A549 (cell line): ENCODE measurements around the gene PCDHGC5. TPM values are rescaled to one million over a fixed set of nuclear protein-coding genes. Genes with fewer than 3 reads are reported as not detected.

ENCODE experiments used
- ATAC-seq, 2 experiments: fragments of 200-7000 bp in 1 of 2; fragments of >200 bp in 1 of 2; cut with Nextera tagmentation in 1 of 2; cut with Tn5 transposase in 1 of 2; 3 replicates each; pipeline versions ENCODE4 v1.8.0 to v1.9.1; 2018 to 2020; ENCODE audit warnings: mild to moderate bottlenecking in 1 of 2, moderate library complexity in 1 of 2
- CTCF ChIA-PET: fragments of 300-600 bp; sonication (Branson Sonifier 250); formaldehyde crosslinking; extraction: SDS; loops from one replicate; lab custom pipeline; 2021; ENCODE audit warnings: antibody characterized with exemption, inconsistent platforms; lab: Yijun Ruan, JAX
- POLR2A ChIA-PET: fragments of 350-600 bp; formaldehyde crosslinking; extraction: SDS; loops from one replicate; lab custom pipeline; 2021; ENCODE audit warnings: antibody characterized with exemption, inconsistent platforms; lab: Yijun Ruan, JAX
- DNase-seq, 2 experiments: peaks; one replicate each; pipeline versions ENCODE4 v3.0.0 to v3.0.0-alpha.2; 2011 to 2016; ENCODE audit warnings: low read depth in 1 of 2, low spot score in 1 of 2
- FAIRE-seq: peaks from 2 replicates; lab custom pipeline; 2011; peaks lifted over from hg19 to GRCh38; lab: Jason Lieb, UNC
- H3K27ac ChIP-seq, 2 experiments: fragments of >200 bp; sonication (Bioruptor Twin); formaldehyde crosslinking; 3 replicates each; pipeline ENCODE4 v1.5.1; 2016 to 2017
- H3K4me1 ChIP-seq: fragments of >200 bp; sonication (Bioruptor Twin); formaldehyde crosslinking; 3 replicates; pipeline ENCODE4 v1.6.1; 2016
- H3K4me2 ChIP-seq: fragments of >200 bp; sonication (Bioruptor Twin); formaldehyde crosslinking; 3 replicates; pipeline ENCODE4 v1.6.1; 2016
- H3K4me3 ChIP-seq: fragments of >200 bp; sonication (Bioruptor Twin); formaldehyde crosslinking; 3 replicates; pipeline ENCODE4 v1.5.1; 2016
- H3K9me3 ChIP-seq: fragments of >200 bp; sonication (Bioruptor Twin); formaldehyde crosslinking; 3 replicates; pipeline ENCODE4 v1.6.1; 2016
- EHF ChIP-seq: fragments of 250-450 bp; sonication (Bioruptor Pico); IDR thresholded peaks from 2 replicates; pipeline ENCODE4 v1.5.0; 2020; ENCODE audit warnings: mild to moderate bottlenecking
- FOSL2 ChIP-seq, 2 experiments: fragments of 450-650 bp in 1 of 2; fragments of >200 bp in 1 of 2; sonication (Bioruptor Twin) in 1 of 2; formaldehyde crosslinking; IDR thresholded peaks; 2 replicates each; pipeline versions ENCODE4 v1.5.0 to v1.6.1; 2016 to 2020; ENCODE audit warnings: mild to moderate bottlenecking in 1 of 2, moderate library complexity in 1 of 2
- HDAC2 ChIP-seq: fragments of 200-600 bp; sonication (generic); IDR thresholded peaks from 2 replicates; pipeline ENCODE4 v1.6.1; 2016
- HEYL ChIP-seq: fragments of 250-450 bp; sonication (Bioruptor Pico); IDR thresholded peaks from 2 replicates; pipeline ENCODE4 v1.8.0; 2021; ENCODE audit warnings: mild to moderate bottlenecking, moderate library complexity
- HOXA7 ChIP-seq: fragments of 250-450 bp; sonication (Bioruptor Pico); IDR thresholded peaks from 2 replicates; pipeline ENCODE4 v1.5.0; 2020; ENCODE audit warnings: mild to moderate bottlenecking, moderate library complexity
- HOXB13 ChIP-seq: fragments of 250-450 bp; sonication (Bioruptor Pico); IDR thresholded peaks from 2 replicates; pipeline ENCODE4 v1.5.0; 2020; ENCODE audit warnings: low read depth, mild to moderate bottlenecking, moderate library complexity
- JUNB ChIP-seq: fragments of >200 bp; sonication (Bioruptor Twin); formaldehyde crosslinking; IDR thresholded peaks from 2 replicates; pipeline ENCODE4 v1.6.1; 2016
- KDM1A ChIP-seq: fragments of 200-600 bp; sonication (generic); IDR thresholded peaks from 2 replicates; pipeline ENCODE4 v1.6.1; 2016; ENCODE audit warnings: low read depth, mild to moderate bottlenecking
- NFE2L2 ChIP-seq: fragments of 150-350 bp; conservative IDR thresholded peaks from 2 replicates; pipeline ENCODE4 v1.6.1; 2014; ENCODE audit warnings: low read length
- RAD21 ChIP-seq, 2 experiments: fragments of >200 bp in 1 of 2; sonication (Bioruptor Twin) in 1 of 2; formaldehyde crosslinking in 1 of 2; IDR thresholded peaks in 1 of 2; conservative IDR thresholded peaks in 1 of 2; 2 replicates in 1 of 2; 3 replicates in 1 of 2; pipeline ENCODE4 v1.6.1; 2012 to 2018; ENCODE audit warnings: inconsistent platforms in 1 of 2
- RCOR1 ChIP-seq: fragments of 150-350 bp; IDR thresholded peaks from 2 replicates; pipeline ENCODE4 v1.6.1; 2014; ENCODE audit warnings: antibody characterized with exemption, low read length, low read depth
- ZNF302 ChIP-seq: fragments of 250-450 bp; sonication (Bioruptor Pico); IDR thresholded peaks from 2 replicates; pipeline ENCODE4 v1.9.0; 2021; ENCODE audit warnings: inconsistent platforms, mild to moderate bottlenecking, moderate library complexity
- ZSCAN20 ChIP-seq: fragments of 250-450 bp; sonication (Bioruptor Pico); IDR thresholded peaks from 2 replicates; pipeline ENCODE4 v1.8.0; 2022; ENCODE audit warnings: mild to moderate bottlenecking, moderate library complexity
- WGBS: methylation state at CpG from one replicate; pipeline ENCODE4 v1.1.6; 2017; ENCODE audit errors: missing lambda C conversion rate; 5-methylcytosine and 5-hydroxymethylcytosine counted together
- polyA plus RNA-seq, 4 experiments: library from polyadenylated mRNA; depleted of rRNA in 3 of 4; stranded (reverse); fragments of >200 nt; fragmentation: RNase III in 1 of 4; extraction: RNeasy Plus Mini Kit Qiagen cat#74134 plus additional on column Dnase treatment in 1 of 4; gene quantifications; 2 replicates in 3 of 4; 3 replicates in 1 of 4; pipeline ENCODE4 v1.2.3, GENCODE V29; 2011 to 2017
- TF ChIP-seq, protein P1 (sequence below): IDR thresholded peaks from 2 replicates; pipeline ENCODE4 v1.6.1; 2012
- TF ChIP-seq, protein P2 (sequence below): fragments of >200 bp; sonication (Bioruptor Twin); formaldehyde crosslinking; IDR thresholded peaks from 3 replicates; pipeline ENCODE4 v1.6.1; 2016
- TF ChIP-seq, protein P3 (sequence below): IDR thresholded peaks from 2 replicates; pipeline ENCODE4 v1.6.1; 2012
- TF ChIP-seq, protein P4 (sequence below): fragments of 450-650 bp; IDR thresholded peaks from 2 replicates; pipeline ENCODE4 v1.6.1; 2014; ENCODE audit warnings: antibody characterized with exemption
- TF ChIP-seq, protein P5 (sequence below): IDR thresholded peaks from 2 replicates; pipeline ENCODE4 v1.6.1; 2012; ENCODE audit warnings: low read depth, borderline replicate concordance
- TF ChIP-seq, protein P6 (sequence below): fragments of 250-450 bp; sonication (Bioruptor Pico); IDR thresholded peaks from 2 replicates; pipeline ENCODE4 v1.5.0; 2021; ENCODE audit warnings: mild to moderate bottlenecking, moderate library complexity, borderline replicate concordance
- TF ChIP-seq, protein P7 (sequence below): fragments of >200 bp; sonication (Bioruptor Twin); formaldehyde crosslinking; IDR thresholded peaks from 2 replicates; pipeline ENCODE4 v1.6.1; 2016

Gene PCDHGC5
- polyA plus RNA-seq, 2 of the 4 experiments (the other 2 are of a cell fraction) = not detected

DNA sequence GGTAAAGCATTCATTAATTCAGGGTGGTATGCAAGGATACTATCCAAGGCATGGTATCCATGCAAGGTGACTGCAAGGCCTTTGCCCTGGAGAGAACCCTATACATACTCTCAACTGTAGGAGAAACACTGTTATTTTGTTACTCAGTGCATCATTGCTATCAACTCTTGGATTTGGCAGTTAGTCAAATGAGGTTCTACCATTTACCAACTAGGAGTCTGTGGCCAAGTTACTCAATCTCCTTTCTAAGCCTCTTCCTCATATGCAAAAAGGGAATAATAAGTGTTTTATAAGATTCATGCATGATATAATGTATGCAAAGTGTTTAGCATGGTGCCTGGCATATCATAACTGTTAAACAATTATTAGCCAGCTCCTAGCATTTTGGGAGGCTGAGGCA lies 9.1 kb upstream of the PCDHGC5 start:
- DNase-seq (no peak), ATAC-seq (no peak), FAIRE-seq (no peak)
- TF ChIP-seq NFE2L2 = no peak
- Histone ChIP-seq H3K9me3 (no peaks in the 10 kb centered on the region; the same call in 2 of the 3 replicates), H3K4me2 (no peak overlapping the region), H3K4me3 (no peak overlapping the region), H3K27ac (no peak overlapping the region), H3K4me1 (no peaks in the 10 kb centered on the region)
- CTCF ChIA-PET = interaction anchor here (1.1 to 1.9 kb wide), 2 partner anchors 32 to 45 kb away, joined by 4 to 5 read pairs; no protein-coding TSS in a partner anchor
- POLR2A ChIA-PET = no interaction called here

DNA sequence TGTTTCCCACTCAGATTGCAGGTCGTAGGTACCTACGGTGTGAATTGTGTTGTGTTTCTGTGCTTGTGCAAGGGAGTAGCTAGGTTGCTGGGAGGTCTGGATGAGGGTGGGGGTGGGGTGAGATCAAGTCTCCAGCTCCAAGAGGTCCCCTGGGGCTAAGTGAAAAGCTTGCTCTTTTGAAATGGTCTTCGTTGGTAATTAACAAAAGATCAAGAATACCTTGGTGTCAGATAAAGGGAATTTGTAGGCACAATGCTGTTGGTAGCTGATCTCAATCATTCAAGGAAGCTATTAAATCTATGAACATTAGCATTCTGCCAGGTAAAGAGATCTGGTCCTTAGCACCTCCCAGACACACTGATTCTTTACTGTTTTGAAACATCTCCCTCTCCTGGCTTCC lies 5.0 kb upstream of the PCDHGC5 start:
- Histone ChIP-seq H3K4me2 (no peak overlapping the region), H3K27ac (no peak overlapping the region), H3K4me1 (no peaks in the 10 kb centered on the region), H3K4me3 (no peak overlapping the region), H3K9me3 (no peaks in the 10 kb centered on the region)
- ATAC-seq (no peak), FAIRE-seq (no peak), DNase-seq (no peak)
- TF ChIP-seq, protein P1, sequence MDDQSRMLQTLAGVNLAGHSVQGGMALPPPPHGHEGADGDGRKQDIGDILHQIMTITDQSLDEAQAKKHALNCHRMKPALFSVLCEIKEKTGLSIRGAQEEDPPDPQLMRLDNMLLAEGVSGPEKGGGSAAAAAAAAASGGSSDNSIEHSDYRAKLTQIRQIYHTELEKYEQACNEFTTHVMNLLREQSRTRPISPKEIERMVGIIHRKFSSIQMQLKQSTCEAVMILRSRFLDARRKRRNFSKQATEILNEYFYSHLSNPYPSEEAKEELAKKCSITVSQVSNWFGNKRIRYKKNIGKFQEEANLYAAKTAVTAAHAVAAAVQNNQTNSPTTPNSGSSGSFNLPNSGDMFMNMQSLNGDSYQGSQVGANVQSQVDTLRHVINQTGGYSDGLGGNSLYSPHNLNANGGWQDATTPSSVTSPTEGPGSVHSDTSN = no peak
- TF ChIP-seq RAD21 (conservative IDR thresholded peaks at IDR 0.05 in 1 of 2, IDR thresholded peaks at IDR 0.05 in 1 of 2) = no peak
- TF ChIP-seq HEYL (CRISPR knock-in tag) = no peak
- TF ChIP-seq HDAC2 = no peak
- TF ChIP-seq HOXB13 (CRISPR knock-in tag) = no peak
- TF ChIP-seq, protein P2, sequence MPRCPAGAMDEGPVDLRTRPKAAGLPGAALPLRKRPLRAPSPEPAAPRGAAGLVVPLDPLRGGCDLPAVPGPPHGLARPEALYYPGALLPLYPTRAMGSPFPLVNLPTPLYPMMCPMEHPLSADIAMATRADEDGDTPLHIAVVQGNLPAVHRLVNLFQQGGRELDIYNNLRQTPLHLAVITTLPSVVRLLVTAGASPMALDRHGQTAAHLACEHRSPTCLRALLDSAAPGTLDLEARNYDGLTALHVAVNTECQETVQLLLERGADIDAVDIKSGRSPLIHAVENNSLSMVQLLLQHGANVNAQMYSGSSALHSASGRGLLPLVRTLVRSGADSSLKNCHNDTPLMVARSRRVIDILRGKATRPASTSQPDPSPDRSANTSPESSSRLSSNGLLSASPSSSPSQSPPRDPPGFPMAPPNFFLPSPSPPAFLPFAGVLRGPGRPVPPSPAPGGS = no peak
- no peak for TF ChIP-seq EHF (CRISPR knock-in tag)
- no peak for TF ChIP-seq NFE2L2
- TF ChIP-seq JUNB = no peak
- ChIA-PET POLR2A (no interaction called here), CTCF (interaction anchor here (1.3 to 2.2 kb wide), 3 partner anchors 9 to 134 kb away, joined by 3 to 8 read pairs (median 3); partner anchors contain the start of genes PCDHGB1 and PCDHGC3)
- WGBS = 33% methylated on average over 3 of the region's 3 CpGs

DNA sequence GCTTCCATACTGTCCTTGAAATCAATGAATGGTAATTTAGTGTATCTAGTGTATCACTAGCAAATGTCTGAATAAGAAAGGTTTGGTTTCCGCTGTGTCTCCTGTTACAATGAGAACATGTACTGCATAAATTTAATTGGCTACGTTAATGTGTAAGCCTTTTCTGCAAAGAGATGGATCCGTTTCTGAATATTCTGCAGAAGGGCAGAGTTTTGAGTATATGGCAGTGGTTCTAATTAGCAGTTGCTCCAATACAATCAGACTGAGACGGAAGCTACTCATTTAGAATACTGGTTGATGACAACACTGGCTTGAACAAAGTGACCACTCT lies 4.6 kb upstream of the PCDHGC5 start:
- ATAC-seq (no peak), DNase-seq (no peak), FAIRE-seq (no peak)
- ChIA-PET CTCF (interaction anchor here (1.3 to 2.2 kb wide), 4 partner anchors 9 to 135 kb away, joined by 3 to 8 read pairs (median 4); partner anchors contain the start of genes PCDHGB1 and PCDHGC3), POLR2A (no interaction called here)
- H3K4me1 ChIP-seq = no peaks in the 10 kb centered on the region
- no peak overlapping the region for H3K4me3 ChIP-seq
- TF ChIP-seq ZSCAN20 (no peak), EHF (CRISPR knock-in tag) (no peak), HEYL (CRISPR knock-in tag) (no peak), ZNF302 (no peak), KDM1A (no peak), RCOR1 (no peak), JUNB (no peak), HOXA7 (no peak)
- TF ChIP-seq, protein P1 = no peak
- TF ChIP-seq, protein P3, sequence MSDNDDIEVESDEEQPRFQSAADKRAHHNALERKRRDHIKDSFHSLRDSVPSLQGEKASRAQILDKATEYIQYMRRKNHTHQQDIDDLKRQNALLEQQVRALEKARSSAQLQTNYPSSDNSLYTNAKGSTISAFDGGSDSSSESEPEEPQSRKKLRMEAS = no peak
- H3K9me3 ChIP-seq = no peaks in the 10 kb centered on the region
- H3K27ac ChIP-seq = no peak overlapping the region
- 47% methylated on average over 4 of the region's 4 CpGs for WGBS
- no peak overlapping the region for H3K4me2 ChIP-seq

DNA sequence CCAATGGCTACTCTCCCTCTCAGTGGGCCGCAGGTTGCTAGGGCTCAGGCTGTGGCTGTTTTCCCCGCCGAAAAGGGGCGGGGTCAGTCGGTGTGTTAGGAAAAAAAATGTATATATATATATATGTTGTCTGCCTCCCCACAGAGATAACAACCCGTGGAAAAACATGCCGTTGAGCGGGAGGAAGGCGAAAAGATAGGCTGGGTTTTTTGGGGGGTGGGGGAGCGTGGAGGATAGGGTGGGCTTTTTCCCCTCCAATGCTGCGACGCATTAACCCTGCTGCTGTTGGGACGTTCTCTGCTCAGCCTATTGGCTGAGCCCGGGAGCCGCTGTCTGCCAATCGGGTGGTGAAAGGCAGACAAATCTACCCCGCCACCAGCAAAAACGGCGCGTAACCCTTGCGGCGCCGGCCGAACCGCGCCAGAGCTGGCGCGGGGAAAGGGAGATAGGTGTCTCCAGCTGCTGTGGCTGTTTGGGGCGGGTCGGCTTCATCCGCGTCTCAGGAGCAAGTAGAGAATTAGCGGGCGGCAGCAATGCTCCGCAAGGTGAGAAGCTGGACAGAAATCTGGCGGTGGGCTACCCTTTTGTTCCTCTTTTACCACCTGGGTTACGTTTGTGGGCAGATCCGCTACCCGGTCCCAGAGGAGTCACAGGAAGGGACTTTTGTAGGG lies 4.1 kb upstream of the PCDHGC5 start, which contains the start of gene PCDHGC4:
TSS of gene PCDHGC4 (plus strand) at position 390 of the 671 bp plus-strand sequence. CDS start at position 534, 144 bp downstream.
- ChIA-PET POLR2A (no interaction called here), CTCF (interaction anchor here (0.9 to 2.2 kb wide), 6 partner anchors 10 to 390 kb away, joined by 3 to 8 read pairs (median 4); partner anchors contain the start of genes PCDHB2 and PCDHGC3)
- no peak within 1 kb of the TSS for H3K27ac ChIP-seq
- H3K4me1 ChIP-seq = no peaks in the 10 kb centered on the region
- ATAC-seq = no peak
- H3K9me3 ChIP-seq = no peaks in the 10 kb centered on the region
- DNase-seq = no peak
- H3K4me3 ChIP-seq = no peak within 1 kb of the TSS
- 70% methylated on average over 39 of the region's 39 CpGs for WGBS
- FAIRE-seq = no peak
- no peak within 1 kb of the TSS for H3K4me2 ChIP-seq
- TF ChIP-seq, protein P4, sequence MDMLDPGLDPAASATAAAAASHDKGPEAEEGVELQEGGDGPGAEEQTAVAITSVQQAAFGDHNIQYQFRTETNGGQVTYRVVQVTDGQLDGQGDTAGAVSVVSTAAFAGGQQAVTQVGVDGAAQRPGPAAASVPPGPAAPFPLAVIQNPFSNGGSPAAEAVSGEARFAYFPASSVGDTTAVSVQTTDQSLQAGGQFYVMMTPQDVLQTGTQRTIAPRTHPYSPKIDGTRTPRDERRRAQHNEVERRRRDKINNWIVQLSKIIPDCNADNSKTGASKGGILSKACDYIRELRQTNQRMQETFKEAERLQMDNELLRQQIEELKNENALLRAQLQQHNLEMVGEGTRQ = no peak
- TF ChIP-seq FOSL2 (IDR thresholded peaks at IDR 0.05) = no peak
- no peak for TF ChIP-seq FOSL2 (CRISPR knock-in tag; IDR thresholded peaks at IDR 0.05)
- no peak for TF ChIP-seq EHF (CRISPR knock-in tag)
- TF ChIP-seq, protein P5, sequence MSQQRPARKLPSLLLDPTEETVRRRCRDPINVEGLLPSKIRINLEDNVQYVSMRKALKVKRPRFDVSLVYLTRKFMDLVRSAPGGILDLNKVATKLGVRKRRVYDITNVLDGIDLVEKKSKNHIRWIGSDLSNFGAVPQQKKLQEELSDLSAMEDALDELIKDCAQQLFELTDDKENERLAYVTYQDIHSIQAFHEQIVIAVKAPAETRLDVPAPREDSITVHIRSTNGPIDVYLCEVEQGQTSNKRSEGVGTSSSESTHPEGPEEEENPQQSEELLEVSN = no peak
- TF ChIP-seq, protein P6, sequence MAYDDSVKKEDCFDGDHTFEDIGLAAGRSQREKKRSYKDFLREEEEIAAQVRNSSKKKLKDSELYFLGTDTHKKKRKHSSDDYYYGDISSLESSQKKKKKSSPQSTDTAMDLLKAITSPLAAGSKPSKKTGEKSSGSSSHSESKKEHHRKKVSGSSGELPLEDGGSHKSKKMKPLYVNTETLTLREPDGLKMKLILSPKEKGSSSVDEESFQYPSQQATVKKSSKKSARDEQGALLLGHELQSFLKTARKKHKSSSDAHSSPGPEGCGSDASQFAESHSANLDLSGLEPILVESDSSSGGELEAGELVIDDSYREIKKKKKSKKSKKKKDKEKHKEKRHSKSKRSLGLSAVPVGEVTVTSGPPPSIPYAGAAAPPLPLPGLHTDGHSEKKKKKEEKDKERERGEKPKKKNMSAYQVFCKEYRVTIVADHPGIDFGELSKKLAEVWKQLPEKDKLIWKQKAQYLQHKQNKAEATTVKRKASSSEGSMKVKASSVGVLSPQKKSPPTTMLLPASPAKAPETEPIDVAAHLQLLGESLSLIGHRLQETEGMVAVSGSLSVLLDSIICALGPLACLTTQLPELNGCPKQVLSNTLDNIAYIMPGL (CRISPR knock-in tag) = no peak
- TF ChIP-seq, protein P7, sequence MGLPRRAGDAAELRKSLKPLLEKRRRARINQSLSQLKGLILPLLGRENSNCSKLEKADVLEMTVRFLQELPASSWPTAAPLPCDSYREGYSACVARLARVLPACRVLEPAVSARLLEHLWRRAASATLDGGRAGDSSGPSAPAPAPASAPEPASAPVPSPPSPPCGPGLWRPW = no peak
